ENCODE results near the gene ZMIZ1. TPM values are rescaled to one million over a fixed set of nuclear protein-coding genes. Genes with fewer than 3 reads are reported as not detected.
"Not testable (repeated sequence)": the region's sequence is repeated elsewhere in the genome, so short reads cannot be mapped to it uniquely, and the experiment has no call there.

Gene ZMIZ1
- total RNA-seq, 1 donor from 2014 or later = 29.5 TPM

DNA sequence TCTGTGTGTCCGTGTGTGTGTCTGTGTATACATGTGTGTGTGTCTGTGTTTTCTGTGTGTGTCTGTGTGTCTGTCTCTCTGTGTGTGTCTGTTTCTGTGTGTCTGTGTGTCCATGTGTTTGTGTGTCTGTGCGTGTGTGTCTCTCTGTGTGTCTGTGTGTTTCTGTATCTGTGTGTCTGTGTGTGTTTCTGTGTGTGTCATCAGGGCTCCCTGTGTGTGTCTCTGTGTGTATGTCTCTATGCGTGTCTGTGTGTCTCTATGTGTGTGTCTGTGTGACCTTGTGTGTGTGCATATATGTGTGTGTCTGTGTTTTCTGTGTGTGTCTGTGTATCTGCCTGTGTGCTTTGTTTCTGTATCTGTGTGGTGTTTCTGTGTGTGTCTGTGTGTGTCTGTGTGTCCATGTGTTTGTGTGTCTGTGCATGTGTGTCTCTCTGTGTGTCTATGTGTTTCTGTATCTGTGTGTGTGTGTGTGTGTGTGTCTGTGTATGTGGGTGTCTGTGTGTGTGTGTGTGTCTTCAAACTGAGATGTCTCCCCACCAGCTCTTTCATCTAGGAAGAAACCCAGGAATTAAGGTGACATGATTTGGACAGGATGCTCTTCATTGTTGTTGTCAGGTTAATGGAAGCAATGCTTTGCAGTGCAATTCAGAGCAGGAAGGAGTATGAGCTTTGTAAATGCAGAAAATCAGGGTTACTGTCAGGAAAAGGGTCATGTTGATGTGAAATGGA lies 257.8 kb downstream of the ZMIZ1 start:
- no peak for DNase-seq

DNA sequence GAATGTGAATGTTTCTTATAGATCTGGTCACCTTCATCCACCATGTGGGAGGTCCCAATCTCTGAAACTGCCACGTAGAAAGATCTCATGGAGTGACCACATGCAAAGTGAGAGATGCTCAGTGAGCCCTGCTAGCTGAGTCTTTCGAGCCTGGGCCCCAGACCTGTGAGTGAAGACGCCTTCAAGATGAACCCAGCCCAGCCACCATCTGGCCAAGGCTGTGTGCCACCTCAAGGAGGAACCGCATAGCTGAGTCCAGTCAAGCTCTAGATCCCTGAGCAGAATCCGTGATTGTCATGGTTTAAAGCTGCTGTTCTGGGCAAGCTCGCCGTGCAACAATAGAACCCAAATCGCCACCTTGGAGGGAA lies 258.3 kb downstream of the ZMIZ1 start:
- no peak for DNase-seq

DNA sequence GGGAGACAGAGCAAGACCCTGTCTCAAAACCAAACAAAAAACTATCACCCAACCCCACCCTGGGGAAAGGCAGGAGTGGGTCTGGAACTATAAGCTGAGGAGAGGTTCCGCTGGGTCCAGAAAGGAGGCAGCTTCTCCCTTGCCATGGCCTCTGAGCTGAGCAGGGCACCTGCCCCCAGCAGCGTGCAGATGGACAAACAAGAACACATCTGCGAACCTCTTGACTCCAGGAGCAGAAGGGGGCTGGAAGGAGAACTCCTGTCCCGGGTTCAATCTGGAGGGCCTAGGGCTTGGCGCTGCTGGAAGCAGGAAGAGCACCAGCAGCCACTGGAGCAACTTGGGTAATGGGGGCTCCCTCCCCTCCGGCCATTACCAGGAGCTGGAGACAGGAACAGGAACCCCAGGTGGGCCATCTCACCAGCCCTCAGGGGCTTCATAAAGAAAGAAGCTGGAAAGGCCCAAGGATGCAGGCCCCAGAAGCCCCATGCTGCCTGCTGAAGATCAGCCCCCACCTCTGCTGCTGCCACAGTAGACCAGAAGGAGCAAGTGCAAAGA lies 259.5 kb downstream of the ZMIZ1 start:
- DNase-seq = no peak

- no peak for DNase-seq
Observed at GRCh38 chr10:79328737-79329504, 260.2 kb downstream of the ZMIZ1 start.

DNA sequence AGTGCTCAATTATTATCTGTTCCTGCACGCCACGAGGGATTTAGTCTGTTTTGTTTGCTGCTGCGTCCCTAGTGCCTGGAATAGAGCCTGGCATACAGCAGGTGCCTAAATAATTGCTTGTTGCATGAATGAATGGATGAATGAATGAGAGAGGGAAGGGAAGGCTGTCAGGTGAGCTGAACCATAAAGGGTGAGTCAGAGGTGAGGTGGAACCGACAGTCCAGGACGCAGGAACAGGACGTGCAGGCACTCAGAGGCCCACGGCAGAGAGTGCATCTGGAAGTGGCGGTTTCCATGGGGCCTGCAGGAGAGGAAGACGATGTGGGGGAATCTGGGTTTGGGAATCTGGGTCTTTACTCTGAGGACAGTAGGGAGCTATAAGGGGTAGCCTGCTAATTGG lies 260.8 kb downstream of the ZMIZ1 start:
- DNase-seq = no peak

GRCh38 chr10:79331226-79331625 lies 262.5 kb downstream of the ZMIZ1 start:
- no peak for DNase-seq

DNA sequence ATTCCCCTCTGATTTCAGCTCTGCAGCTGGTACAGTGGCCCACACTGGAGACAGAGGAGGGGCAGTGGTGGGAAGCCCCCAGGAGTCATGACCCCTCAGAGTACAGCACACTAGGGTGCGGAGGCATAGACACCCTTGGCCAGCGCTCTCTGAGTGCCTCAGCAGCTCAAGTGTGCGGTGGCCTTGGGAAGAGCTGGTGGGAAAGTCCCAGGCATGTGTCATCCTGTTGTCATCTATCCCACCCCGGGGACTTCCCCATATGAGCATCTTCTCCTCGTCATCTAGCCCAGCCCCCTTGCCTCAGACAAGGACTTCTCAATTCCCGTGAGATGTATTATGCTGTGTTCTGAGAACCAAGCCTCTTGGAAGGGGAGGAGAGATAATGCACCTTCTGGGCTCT lies 262.9 kb downstream of the ZMIZ1 start:
- no peak for DNase-seq

DNA sequence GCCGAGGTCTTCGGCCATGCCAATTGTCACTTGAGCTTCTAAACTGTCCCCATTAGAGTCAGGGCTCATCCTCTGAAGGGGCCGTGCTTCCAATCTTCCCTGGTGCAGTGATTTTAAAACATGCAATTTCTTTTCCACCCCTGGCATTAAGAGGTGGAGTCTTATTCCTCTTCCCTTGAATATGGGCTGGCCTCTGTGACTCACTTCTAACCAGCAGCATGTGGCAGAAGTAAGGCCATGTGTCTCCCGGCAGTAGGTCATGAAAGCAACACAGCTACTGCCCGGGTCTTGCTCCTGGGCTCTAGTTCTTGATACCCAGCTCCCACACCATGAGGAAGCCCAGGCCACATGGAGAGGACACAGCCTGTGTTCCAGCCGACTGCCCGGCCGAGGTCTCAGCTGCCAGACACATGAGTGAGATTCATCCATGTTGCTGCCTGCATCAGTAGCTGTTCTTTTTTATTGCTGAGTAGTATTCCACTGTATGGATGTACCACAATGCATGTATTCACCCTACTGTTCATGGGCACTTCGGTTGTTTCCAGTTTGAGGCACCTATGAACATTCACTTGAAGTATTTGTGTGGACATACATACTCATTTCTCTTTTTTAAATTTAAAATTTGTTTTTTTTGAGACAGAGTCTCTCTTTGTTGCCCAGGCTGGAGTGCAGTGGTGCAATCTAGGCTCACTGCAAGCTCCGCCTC lies 264.0 kb downstream of the ZMIZ1 start:
- DNase-seq = not testable (repeated sequence)

DNA sequence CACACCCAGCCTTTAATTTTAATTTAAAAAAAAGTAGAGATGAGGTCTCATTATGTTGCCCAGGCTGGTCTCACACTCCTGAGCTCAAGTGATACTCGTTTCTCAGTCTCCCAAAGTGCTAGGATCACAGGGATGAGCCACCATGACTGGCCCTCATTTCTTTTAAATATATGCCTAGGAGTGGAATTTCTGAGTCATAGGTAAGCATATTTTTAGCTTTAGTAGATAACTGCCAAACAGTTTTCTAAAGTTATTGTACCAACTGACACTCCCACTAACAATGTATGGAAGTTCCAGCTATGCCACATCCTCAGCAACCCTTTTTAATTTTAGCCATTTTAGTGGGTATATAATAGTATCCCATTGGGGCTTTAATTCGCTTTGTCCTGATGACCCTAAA lies 264.7 kb downstream of the ZMIZ1 start:
- no peak for DNase-seq

DNA sequence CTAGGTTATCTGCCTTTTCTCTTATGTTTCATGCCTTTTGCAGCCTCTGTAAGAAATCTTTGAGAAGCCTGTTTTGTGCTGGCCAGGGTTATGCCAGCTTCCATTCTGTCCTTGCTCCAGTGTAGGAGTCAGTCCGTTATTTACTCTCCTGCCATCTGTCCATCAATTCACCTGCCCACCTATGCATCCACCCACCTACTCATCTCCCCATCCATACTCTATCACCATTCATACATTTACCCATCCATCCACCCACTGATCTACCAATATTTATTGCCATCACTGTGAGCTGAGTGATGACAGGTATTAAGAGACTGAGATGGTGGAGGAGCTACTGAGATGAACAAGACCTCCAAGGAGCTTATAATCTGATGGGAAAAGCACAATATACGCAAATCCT lies 265.8 kb downstream of the ZMIZ1 start:
- no peak for DNase-seq

- peak; percentile 76 for DNase-seq
Observed at GRCh38 chr10:79335094-79335469, 266.3 kb downstream of the ZMIZ1 start.

DNA sequence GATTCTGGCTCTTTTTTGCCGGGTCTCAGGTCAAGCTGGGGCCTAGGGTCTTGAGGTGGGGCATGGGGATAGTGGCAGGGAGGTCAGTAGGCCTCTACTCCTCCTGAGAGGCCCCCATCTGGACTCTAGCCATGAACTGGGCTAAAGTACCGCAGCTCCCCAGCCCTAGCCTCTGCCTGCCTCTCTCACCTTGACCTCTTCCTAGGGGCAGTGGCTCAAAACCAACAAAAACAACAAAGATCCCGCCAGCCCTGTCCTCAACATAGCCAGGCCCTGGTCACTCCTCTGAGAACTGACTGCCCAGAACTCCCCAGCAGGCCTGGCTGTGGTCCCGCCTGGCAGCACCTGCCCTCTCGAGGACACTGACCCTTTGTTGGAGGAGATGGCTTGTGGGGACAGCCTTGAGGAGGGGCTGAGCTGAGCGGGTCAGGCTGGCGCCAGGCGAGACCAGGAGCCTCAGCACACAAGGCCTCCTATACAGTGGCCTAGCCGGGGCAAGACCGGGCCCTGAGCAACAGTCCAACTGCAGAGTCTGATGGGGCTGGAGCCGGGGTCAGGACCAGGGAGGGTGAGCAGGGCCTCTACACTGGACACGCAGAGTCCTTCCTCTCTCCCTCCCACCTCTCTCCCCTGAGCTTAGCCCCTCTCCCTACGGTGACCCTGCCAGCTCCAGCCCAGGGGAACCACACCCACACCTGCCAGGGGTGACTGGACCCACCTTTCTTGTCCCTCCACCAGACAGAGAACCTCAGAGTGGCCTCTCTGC lies 266.9 kb downstream of the ZMIZ1 start:
- peak; percentile 92 for DNase-seq

DNA sequence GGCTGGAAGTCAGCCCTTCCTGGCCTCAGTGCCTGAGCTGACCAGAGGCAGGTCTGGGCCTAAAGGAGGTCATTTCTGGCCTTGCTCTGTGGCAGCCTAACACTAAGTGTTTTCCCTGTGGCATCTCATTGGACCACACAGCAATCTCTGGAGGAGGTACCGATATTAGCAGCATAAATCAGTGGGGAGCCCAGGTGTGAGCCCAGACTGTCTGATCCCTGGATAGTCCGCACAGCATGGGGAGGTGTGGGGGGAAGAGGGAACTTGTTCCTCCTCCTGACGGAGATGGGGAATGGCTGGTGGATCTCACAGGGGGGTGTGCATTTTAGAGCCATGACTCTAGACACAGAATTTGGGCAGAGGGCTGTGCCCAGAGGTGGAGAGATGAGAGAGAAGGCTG lies 267.5 kb downstream of the ZMIZ1 start:
- DNase-seq = no peak

- DNase-seq = no peak
Observed at GRCh38 chr10:79336739-79337138, 268.0 kb downstream of the ZMIZ1 start.

- not testable (repeated sequence) for DNase-seq
Observed at GRCh38 chr10:79337783-79338469, 269.2 kb downstream of the ZMIZ1 start.

DNA sequence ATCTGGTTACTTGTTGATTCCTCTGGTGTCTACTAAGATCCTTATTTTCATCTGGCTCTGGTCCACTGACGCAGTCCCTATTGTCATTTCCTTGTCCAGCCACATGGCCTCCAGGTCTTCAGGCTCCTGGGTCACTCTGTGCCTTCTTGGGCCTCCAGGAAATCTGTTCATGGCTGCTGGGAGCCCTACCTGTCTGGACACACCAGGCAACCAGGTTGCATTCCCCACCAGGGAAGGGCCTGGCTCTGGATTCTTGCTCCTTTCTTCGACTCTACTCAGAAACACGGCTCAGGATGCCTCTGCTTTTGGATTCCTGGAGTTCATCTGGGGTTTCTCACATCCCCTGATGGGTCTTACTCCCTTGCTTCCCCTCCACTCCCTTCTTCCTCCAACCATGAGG lies 270.5 kb downstream of the ZMIZ1 start:
- no peak for DNase-seq

- no peak for DNase-seq
Observed at GRCh38 chr10:79340646-79341244, 272.0 kb downstream of the ZMIZ1 start.

GRCh38 chr10:79342295-79342761 lies 273.6 kb downstream of the ZMIZ1 start:
- DNase-seq = no peak

- no peak for DNase-seq
Observed at GRCh38 chr10:79342811-79343561, 274.2 kb downstream of the ZMIZ1 start.

- no peak for DNase-seq
Observed at GRCh38 chr10:79344502-79345195, 275.9 kb downstream of the ZMIZ1 start.

All from occipital lobe (tissue), 2 donors.